Duodenal mucosa (tissue), 2 donors: ENCODE results near the gene RHD.
A peak's percentile ranks its signal among the peaks of the same experiment; 100 is the strongest.
"Not testable (repeated sequence)": the region's sequence is repeated elsewhere in the genome, so short reads cannot be mapped to it uniquely, and the experiment has no call there.

Experiments
- H3K27ac ChIP-seq: one replicate; pipeline ENCODE4 v1.7.0; 2013; ENCODE audit warnings: low read depth, low read length
- H3K27me3 ChIP-seq, 2 donors: one replicate each; pipeline ENCODE4 v1.7.0; 2013; ENCODE audit warnings: low read length in 2 of 2, control low read depth in 1 of 2; ENCODE audit not compliant: insufficient read depth in 2 of 2, control insufficient read depth in 1 of 2
- H3K36me3 ChIP-seq, 2 donors: one replicate each; pipeline ENCODE4 v1.7.0; 2013; ENCODE audit warnings: low read length in 2 of 2, control low read depth in 1 of 2; ENCODE audit not compliant: insufficient read depth in 2 of 2, control insufficient read depth in 1 of 2
- H3K4me1 ChIP-seq, 2 donors: one replicate each; pipeline ENCODE4 v1.7.0; 2013; ENCODE audit warnings: low read length in 2 of 2, control low read depth in 1 of 2; ENCODE audit not compliant: insufficient read depth in 2 of 2, control insufficient read depth in 1 of 2
- H3K4me3 ChIP-seq, 2 donors: one replicate each; pipeline ENCODE4 v1.7.0; 2013; ENCODE audit warnings: low read length in 2 of 2, low read depth in 1 of 2
- H3K9ac ChIP-seq, 2 donors: one replicate each; pipeline ENCODE4 v1.7.0; 2013; ENCODE audit warnings: low read length in 2 of 2, low read depth in 1 of 2
- H3K9me3 ChIP-seq, 2 donors: one replicate each; pipeline ENCODE4 v1.7.0; 2013; ENCODE audit warnings: low read length in 2 of 2, control low read depth in 1 of 2; ENCODE audit not compliant: control insufficient read depth in 1 of 2

The RHD gene

GRCh38 chr1:25329336-25329735 lies 57.0 kb downstream of the RHD start:
- not testable (repeated sequence) for H3K4me1 ChIP-seq, H3K36me3 ChIP-seq, H3K27me3 ChIP-seq, H3K9me3 ChIP-seq, H3K4me3 ChIP-seq, H3K27ac ChIP-seq, H3K9ac ChIP-seq

- H3K27ac ChIP-seq, H3K36me3 ChIP-seq, H3K9me3 ChIP-seq: not testable (repeated sequence)
Measured at GRCh38 chr1:25329950-25330349, 57.6 kb downstream of the RHD start.

GRCh38 chr1:25336922-25337354 lies 64.6 kb downstream of the RHD start:
- not testable (repeated sequence) for H3K27ac ChIP-seq, H3K36me3 ChIP-seq, H3K27me3 ChIP-seq, H3K9me3 ChIP-seq
- peak overlapping the region; percentile 55 to 59 for H3K9ac ChIP-seq
- H3K4me1 ChIP-seq: peaks cover 5 to 18% of the 10 kb centered on the region in 2 donors
- peak overlapping the region; percentile 81 to 86 for H3K4me3 ChIP-seq

More at GRCh38 chr1:25329950-25330349, 57.6 kb downstream of the RHD start:
- not testable (repeated sequence) for H3K4me3 ChIP-seq, H3K9ac ChIP-seq, H3K4me1 ChIP-seq, H3K27me3 ChIP-seq

- Histone ChIP-seq H3K4me1 (peaks cover 5 to 18% of the 10 kb centered on the region in 2 donors), H3K27ac (peak overlapping the region; percentile 84), H3K9ac (peak overlapping the region in 1 of 2 donors; percentile 94), H3K4me3 (peak overlapping the region; percentile 92 to 93)
- H3K9me3 ChIP-seq, H3K36me3 ChIP-seq, H3K27me3 ChIP-seq: not testable (repeated sequence)
Measured at GRCh38 chr1:25337483-25338187, 65.3 kb downstream of the RHD start.

- Histone ChIP-seq H3K4me3 (peak within 1 kb of the TSS; percentile 92 to 93), H3K27me3 (no peaks in the 10 kb centered on the region), H3K27ac (peak within 1 kb of the TSS; percentile 96), H3K36me3 (no peaks in the 10 kb centered on the region), H3K4me1 (peaks cover 5 to 18% of the 10 kb centered on the region in 2 donors), H3K9me3 (no peaks in the 10 kb centered on the region), H3K9ac (peak within 1 kb of the TSS; percentile 89 to 94)
Measured at GRCh38 chr1:25338188-25338981, 66.1 kb downstream of the RHD start, which contains the start of gene TMEM50A. TSS of gene TMEM50A (plus strand) at chr1:25338334. CDS start at chr1:25340487, 2,153 bp downstream.

GRCh38 chr1:25338986-25339385 lies 66.7 kb downstream of the RHD start:
- Histone ChIP-seq H3K9me3 (no peaks in the 10 kb centered on the region), H3K4me1 (peaks cover 5 to 18% of the 10 kb centered on the region in 2 donors), H3K27ac (no peak overlapping the region), H3K36me3 (peaks cover 0 to 4% of the 10 kb centered on the region in 2 donors), H3K27me3 (no peaks in the 10 kb centered on the region), H3K9ac (peak overlapping the region; percentile 89 to 94), H3K4me3 (peak overlapping the region; percentile 92 to 93)

- H3K36me3 ChIP-seq: peaks cover 0 to 9% of the 10 kb centered on the region in 2 donors
- H3K27ac ChIP-seq: no peak overlapping the region
- H3K4me1 ChIP-seq: peaks cover 5 to 18% of the 10 kb centered on the region in 2 donors
- no peaks in the 10 kb centered on the region for H3K9me3 ChIP-seq
- H3K9ac ChIP-seq: no peak overlapping the region
- H3K4me3 ChIP-seq: no peak overlapping the region
- no peaks in the 10 kb centered on the region for H3K27me3 ChIP-seq
Measured at GRCh38 chr1:25341746-25342145, 69.4 kb downstream of the RHD start.

- Histone ChIP-seq H3K27me3 (no peaks in the 10 kb centered on the region), H3K4me1 (peaks cover 5 to 18% of the 10 kb centered on the region in 2 donors), H3K36me3 (peaks cover 0 to 9% of the 10 kb centered on the region in 2 donors), H3K9ac (no peak overlapping the region), H3K4me3 (no peak overlapping the region), H3K9me3 (no peaks in the 10 kb centered on the region), H3K27ac (no peak overlapping the region)
Measured at GRCh38 chr1:25342846-25343245, 70.5 kb downstream of the RHD start.

GRCh38 chr1:25343872-25344271 lies 71.6 kb downstream of the RHD start:
- H3K27me3 ChIP-seq: no peaks in the 10 kb centered on the region
- H3K36me3 ChIP-seq: peaks cover 3 to 13% of the 10 kb centered on the region in 2 donors
- H3K27ac ChIP-seq: no peak overlapping the region
- peaks cover 5 to 18% of the 10 kb centered on the region in 2 donors for H3K4me1 ChIP-seq
- no peak overlapping the region for H3K4me3 ChIP-seq
- no peaks in the 10 kb centered on the region for H3K9me3 ChIP-seq
- H3K9ac ChIP-seq: no peak overlapping the region

GRCh38 chr1:25347556-25347955 lies 75.2 kb downstream of the RHD start:
- Histone ChIP-seq H3K36me3 (peaks cover 8 to 29% of the 10 kb centered on the region in 2 donors), H3K27ac (no peak overlapping the region), H3K27me3 (no peaks in the 10 kb centered on the region)

More at GRCh38 chr1:25347556-25347955, 75.2 kb downstream of the RHD start:
- no peak overlapping the region for H3K4me3 ChIP-seq
- H3K9me3 ChIP-seq: no peaks in the 10 kb centered on the region
- no peaks in the 10 kb centered on the region for H3K4me1 ChIP-seq
- no peak overlapping the region for H3K9ac ChIP-seq
